Hepatocyte (in vitro differentiated cells): Measurements from ENCODE around the gene RAB11FIP4.

Source experiments
- EZH2phosphoT487 ChIP-seq: fragments of 200-600 bp; sonication (generic); IDR thresholded peaks from one replicate; pipeline ENCODE4 v1.6.1; 2018; ENCODE audit warnings: antibody characterized with exemption, mild to moderate bottlenecking, low read depth, moderate library complexity; ENCODE audit not compliant: unreplicated experiment, severe bottlenecking
- TF ChIP-seq, protein P1 (sequence below): fragments of 200-600 bp; sonication (generic); IDR thresholded peaks from 2 replicates; pipeline ENCODE4 v1.5.1; 2016; ENCODE audit warnings: antibody characterized with exemption, mild to moderate bottlenecking; ENCODE audit not compliant: poor library complexity

DNA sequence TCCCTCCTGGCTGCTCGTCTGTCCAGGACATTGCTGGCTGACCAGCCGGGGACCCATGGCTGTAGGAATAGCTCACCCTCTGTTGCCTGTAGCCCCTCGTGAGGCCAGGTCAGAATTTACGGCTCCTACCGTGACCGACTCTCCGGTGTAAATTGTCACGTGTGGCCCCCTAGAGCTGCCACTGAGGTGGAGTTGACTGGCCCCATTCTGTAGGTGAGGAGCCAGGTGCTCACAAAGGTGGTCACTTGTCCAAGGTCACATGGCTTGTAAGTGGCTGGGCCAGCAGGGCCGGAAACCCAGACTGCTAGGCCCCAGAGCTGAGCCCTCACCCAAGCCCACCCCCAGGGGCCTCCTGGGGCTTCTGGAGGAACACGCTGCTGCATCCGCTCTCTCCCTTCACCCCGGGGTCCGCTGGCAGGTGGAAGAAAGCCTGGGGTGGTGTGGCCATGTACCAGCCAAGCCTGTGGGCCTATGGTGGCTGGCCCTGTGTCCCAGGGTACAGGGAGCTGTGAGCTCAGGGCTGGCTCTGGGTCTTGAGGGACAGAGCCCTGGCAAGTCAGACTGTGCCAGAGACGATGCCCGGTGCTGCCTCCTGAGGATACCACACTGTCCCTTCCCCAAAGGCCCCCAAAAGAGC lies 120.7 kb downstream of the RAB11FIP4 start:
- TF ChIP-seq, protein P1, sequence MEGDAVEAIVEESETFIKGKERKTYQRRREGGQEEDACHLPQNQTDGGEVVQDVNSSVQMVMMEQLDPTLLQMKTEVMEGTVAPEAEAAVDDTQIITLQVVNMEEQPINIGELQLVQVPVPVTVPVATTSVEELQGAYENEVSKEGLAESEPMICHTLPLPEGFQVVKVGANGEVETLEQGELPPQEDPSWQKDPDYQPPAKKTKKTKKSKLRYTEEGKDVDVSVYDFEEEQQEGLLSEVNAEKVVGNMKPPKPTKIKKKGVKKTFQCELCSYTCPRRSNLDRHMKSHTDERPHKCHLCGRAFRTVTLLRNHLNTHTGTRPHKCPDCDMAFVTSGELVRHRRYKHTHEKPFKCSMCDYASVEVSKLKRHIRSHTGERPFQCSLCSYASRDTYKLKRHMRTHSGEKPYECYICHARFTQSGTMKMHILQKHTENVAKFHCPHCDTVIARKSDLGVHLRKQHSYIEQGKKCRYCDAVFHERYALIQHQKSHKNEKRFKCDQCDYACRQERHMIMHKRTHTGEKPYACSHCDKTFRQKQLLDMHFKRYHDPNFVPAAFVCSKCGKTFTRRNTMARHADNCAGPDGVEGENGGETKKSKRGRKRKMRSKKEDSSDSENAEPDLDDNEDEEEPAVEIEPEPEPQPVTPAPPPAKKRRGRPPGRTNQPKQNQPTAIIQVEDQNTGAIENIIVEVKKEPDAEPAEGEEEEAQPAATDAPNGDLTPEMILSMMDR, result no peak
- no peak for TF ChIP-seq EZH2phosphoT487
